Measurements from ENCODE around the gene RBFOX1. TPM values are rescaled to one million over a fixed set of nuclear protein-coding genes. Genes with fewer than 3 reads are reported as not detected.

RBFOX1 gene
- total RNA-seq, 1 donor, result not detected

DNA sequence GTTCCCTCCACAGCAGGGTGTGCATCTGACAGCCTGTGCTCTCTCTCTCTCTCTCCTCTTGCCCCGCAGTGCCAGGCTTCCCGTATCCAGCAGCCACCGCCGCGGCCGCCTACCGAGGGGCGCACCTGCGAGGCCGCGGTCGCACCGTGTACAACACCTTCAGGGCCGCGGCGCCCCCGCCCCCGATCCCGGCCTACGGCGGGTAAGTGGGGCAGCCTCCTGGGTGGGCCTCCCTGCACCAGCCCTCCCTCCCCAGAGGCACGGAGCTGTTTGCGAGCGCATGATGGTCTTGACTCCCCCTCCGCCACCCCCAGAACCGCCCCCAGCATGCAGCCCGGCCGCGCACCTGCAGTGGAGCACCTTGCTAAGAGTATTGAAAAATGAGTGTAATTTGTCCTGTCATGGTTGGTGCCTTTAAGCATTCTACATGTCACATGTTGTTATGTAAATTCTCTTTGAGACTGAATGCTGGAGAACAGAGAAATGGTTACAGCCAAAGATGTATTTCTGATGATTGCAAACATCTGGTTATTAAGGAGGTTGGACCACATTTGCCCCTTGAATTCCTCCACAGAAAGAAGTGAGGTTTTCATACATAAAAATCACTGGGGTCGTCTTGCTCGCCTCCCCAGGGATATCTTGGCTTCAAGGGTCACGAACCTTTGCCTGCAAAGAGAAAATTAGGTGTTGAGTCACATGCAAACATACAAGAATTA, 321.3 kb downstream of the RBFOX1 start:
- TF ChIP-seq, protein P1, sequence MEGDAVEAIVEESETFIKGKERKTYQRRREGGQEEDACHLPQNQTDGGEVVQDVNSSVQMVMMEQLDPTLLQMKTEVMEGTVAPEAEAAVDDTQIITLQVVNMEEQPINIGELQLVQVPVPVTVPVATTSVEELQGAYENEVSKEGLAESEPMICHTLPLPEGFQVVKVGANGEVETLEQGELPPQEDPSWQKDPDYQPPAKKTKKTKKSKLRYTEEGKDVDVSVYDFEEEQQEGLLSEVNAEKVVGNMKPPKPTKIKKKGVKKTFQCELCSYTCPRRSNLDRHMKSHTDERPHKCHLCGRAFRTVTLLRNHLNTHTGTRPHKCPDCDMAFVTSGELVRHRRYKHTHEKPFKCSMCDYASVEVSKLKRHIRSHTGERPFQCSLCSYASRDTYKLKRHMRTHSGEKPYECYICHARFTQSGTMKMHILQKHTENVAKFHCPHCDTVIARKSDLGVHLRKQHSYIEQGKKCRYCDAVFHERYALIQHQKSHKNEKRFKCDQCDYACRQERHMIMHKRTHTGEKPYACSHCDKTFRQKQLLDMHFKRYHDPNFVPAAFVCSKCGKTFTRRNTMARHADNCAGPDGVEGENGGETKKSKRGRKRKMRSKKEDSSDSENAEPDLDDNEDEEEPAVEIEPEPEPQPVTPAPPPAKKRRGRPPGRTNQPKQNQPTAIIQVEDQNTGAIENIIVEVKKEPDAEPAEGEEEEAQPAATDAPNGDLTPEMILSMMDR (IDR thresholded peaks at IDR 0.05; ENCODE audit: insufficient read depth, low read depth, low read length), result no peak
- no peak for DNase-seq (ENCODE audit: low read depth)
- H3K4me3 ChIP-seq (ENCODE audit: low read depth, low read length), result no peak overlapping the region

GRCh38 chr16:7675628-7676027, 343.0 kb downstream of the RBFOX1 start:
- DNase-seq (ENCODE audit: low read depth), result no peak
- TF ChIP-seq, protein P1 (IDR thresholded peaks at IDR 0.05; ENCODE audit: insufficient read depth, low read depth, low read length), result no peak
- H3K4me3 ChIP-seq (ENCODE audit: low read depth, low read length), result no peak overlapping the region

DNA sequence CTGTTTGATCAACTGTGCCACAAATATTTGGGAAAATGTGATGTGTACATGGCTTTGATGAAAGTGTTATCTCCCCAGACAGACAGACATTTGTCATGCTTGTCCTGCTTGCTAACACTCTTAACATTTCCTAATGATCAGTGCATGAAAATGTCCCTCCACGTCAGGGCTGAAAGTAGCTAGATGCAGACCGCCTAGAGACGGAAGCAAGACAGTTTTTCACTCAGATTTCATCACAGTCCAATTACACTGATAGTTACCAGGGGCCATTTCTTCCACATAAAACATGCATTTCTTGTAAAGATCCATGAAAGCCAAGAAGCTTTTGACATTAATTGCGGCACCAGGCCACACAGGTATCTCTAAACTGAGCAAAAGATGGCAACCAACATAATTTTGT, 347.7 kb downstream of the RBFOX1 start:
- no peak overlapping the region for H3K4me3 ChIP-seq (ENCODE audit: low read depth, low read length)
- TF ChIP-seq, protein P1 (IDR thresholded peaks at IDR 0.05; ENCODE audit: insufficient read depth, low read depth, low read length), result no peak
- no peak for DNase-seq (ENCODE audit: low read depth)

GRCh38 chr16:7688811-7689210, 356.2 kb downstream of the RBFOX1 start:
- H3K4me3 ChIP-seq (ENCODE audit: low read depth, low read length), result no peak overlapping the region
- no peak for DNase-seq (ENCODE audit: low read depth)
- TF ChIP-seq, protein P1 (IDR thresholded peaks at IDR 0.05; ENCODE audit: insufficient read depth, low read depth, low read length), result no peak

- DNase-seq (ENCODE audit: low read depth), result no peak
- TF ChIP-seq, protein P1 (IDR thresholded peaks at IDR 0.05; ENCODE audit: insufficient read depth, low read depth, low read length), result no peak
- H3K4me3 ChIP-seq (ENCODE audit: low read depth, low read length), result no peak overlapping the region
Measured at GRCh38 chr16:7689234-7689633, 356.6 kb downstream of the RBFOX1 start.

DNA sequence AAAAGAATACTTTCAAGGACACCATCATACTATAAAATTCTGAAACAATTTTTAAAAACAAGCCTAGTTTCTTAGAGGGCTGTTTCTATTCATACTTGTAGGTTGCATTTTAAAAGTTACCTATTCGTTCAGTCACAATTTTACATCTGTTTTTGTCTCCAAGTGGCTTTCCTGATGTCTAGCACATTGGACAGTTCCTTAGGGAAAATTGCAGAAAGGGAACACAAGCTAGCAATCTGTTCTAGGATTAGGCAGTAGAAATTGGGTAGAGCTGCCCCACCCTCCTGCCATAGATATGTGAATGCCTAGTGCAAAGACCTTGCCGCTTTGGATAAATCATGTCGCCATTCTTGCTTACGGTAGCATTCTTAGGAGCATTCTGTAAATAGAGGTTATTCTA, 358.9 kb downstream of the RBFOX1 start:
- DNase-seq (ENCODE audit: low read depth), result no peak
- TF ChIP-seq, protein P1 (IDR thresholded peaks at IDR 0.05; ENCODE audit: insufficient read depth, low read depth, low read length), result no peak
- no peak overlapping the region for H3K4me3 ChIP-seq (ENCODE audit: low read depth, low read length)

DNA sequence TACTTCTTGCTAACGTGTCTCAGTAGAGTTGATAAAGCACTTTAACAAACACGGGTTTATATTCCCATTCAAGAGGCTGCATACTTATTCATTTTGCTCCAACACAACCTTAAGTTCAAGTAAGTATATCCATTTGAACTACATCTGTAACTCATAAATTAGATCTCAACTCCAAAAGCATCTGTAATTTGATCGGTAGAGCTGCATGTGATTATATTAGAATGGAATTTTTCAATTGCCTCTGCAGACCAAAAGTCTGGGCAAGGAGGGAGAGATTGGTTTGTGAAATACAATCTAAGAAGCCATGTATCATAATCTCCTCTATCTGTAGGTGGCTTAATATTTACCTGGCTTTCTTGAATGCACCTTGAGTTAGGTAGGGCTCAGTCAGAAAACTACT, 371.0 kb downstream of the RBFOX1 start:
- no peak for DNase-seq (ENCODE audit: low read depth)
- TF ChIP-seq, protein P1 (IDR thresholded peaks at IDR 0.05; ENCODE audit: insufficient read depth, low read depth, low read length), result no peak

More for the DNA sequence above, 371.0 kb downstream of the RBFOX1 start:
- H3K4me3 ChIP-seq (ENCODE audit: low read depth, low read length), result no peak overlapping the region
